Activated T-helper 2 cell treated with anti-CD3 and anti-CD28 coated beads, Interferon-gamma antibody, Interleukin-2, Interleukin-4, amounts not matched to agents 10 μg/mL and 5 μg/mL and 100 μg/mL, durations not matched to agents 14 hours and 24 hours and 36 hours (primary cell): ENCODE data around the gene PDCD1. TPM values are rescaled to one million over a fixed set of nuclear protein-coding genes. Genes with fewer than 3 reads are reported as not detected.

ENCODE experiments used
- DNase-seq: peaks from one replicate; pipeline ENCODE4 v3.0.0; 2021; ENCODE audit warnings: low spot score
- H3K27ac Mint-ChIP-seq: one replicate; pipeline ENCODE4 v1.8.0; 2021; ENCODE audit warnings: mixed read lengths
- H3K27me3 Mint-ChIP-seq: one replicate; pipeline ENCODE4 v1.8.0; 2021; ENCODE audit warnings: low read depth, mixed read lengths
- H3K36me3 Mint-ChIP-seq: one replicate; pipeline ENCODE4 v1.8.0; 2021; ENCODE audit warnings: low read depth, mixed read lengths
- H3K4me1 Mint-ChIP-seq: one replicate; pipeline ENCODE4 v1.8.0; 2021; ENCODE audit warnings: low read depth, mixed read lengths
- H3K4me3 Mint-ChIP-seq: one replicate; pipeline ENCODE4 v1.8.0; 2021; ENCODE audit warnings: low read depth, mild to moderate bottlenecking, moderate library complexity, mixed read lengths
- H3K9me3 Mint-ChIP-seq: one replicate; pipeline ENCODE4 v1.8.0; 2021; ENCODE audit warnings: mixed read lengths
- intact Hi-C: fragments of 100-400 bp; cut with micrococcal nuclease; formaldehyde crosslinking; loops from one replicate; pipeline ENCODE4 v1.15.1; 2023
- total RNA-seq: library from RNA; stranded (reverse); gene quantifications from 2 replicates; pipeline ENCODE4 v1.2.3, GENCODE V29; 2022

Gene PDCD1
- total RNA-seq, 1 donor from 2014 or later = 44.7 TPM

DNA sequence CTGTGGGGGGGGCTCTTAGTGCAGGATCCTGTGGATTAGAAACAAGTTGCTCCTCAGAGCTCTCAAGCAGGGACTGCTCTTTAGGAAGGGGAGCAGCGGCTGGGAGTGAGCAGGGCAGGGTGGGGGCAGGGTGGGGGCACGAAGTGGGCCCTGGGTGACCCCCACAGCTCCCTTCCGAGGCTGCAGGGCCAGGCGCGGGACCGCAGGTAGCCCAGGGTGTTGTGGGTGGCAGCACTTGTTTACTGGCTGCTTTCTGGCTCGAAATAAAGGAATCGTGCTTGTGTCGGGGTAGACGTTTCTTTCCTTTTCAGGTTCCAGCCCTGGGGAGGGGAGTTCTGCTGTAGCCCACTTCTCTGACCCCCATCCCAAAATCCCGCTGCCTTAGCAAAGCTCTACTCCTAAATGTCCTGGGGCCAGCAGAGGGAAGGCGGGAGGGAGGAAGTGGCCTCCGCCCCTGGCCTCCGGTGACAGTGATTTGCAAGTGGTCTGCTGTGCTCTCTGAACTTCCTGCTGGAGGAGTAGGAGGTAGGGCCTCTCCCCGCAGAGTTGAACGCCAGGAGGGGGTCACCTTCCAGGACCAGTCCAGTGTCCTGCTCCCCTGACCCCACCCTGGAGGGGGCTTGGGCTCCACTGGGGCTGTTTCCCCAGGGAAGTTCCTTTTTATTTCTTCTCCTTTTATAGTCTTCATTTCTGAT is 41.4 kb downstream of the PDCD1 start:
- Mint-ChIP-seq H3K4me3 (peak overlapping the region; percentile 26), H3K4me1 (peaks cover 7% of the 10 kb centered on the region), H3K9me3 (no peaks in the 10 kb centered on the region), H3K36me3 (no peaks in the 10 kb centered on the region), H3K27me3 (no peaks in the 10 kb centered on the region), H3K27ac (no peak overlapping the region)
- DNase-seq = peak; percentile 6
- intact Hi-C loops = no loop called here

DNA sequence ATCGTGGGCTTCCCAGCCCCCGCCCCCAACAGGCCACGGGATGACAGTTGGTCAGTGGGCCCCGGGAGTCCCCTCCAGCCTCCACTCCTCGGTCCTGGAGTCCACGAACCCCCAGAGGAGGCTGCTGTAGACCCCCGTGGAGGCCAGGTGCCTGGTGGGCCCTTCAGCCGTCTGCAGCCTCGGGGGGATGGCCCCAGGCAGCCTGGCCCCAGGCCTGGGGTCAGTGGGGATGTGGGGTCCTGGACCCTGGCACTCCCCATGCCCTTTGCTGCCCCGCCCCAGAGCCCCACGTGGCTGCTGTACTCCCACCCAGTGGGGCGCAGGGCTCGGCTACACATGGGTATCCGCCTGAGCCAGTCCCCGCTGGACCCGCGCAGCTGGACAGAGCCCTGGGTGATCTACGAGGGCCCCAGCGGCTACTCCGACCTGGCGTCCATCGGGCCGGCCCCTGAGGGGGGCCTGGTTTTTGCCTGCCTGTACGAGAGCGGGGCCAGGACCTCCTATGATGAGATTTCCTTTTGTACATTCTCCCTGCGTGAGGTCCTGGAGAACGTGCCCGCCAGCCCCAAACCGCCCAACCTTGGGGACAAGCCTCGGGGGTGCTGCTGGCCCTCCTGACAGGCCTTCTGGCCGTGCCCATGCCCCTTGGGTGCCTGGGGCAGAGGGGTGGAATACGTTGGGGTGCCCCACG is 42.1 kb downstream of the PDCD1 start:
- no peaks in the 10 kb centered on the region for H3K27me3 Mint-ChIP-seq
- no peaks in the 10 kb centered on the region for H3K9me3 Mint-ChIP-seq
- no peak overlapping the region for H3K27ac Mint-ChIP-seq
- no peaks in the 10 kb centered on the region for H3K36me3 Mint-ChIP-seq
- no peak overlapping the region for H3K4me3 Mint-ChIP-seq
- H3K4me1 Mint-ChIP-seq = peaks cover 7% of the 10 kb centered on the region
- intact Hi-C loops = no loop called here
- no peak for DNase-seq

DNA sequence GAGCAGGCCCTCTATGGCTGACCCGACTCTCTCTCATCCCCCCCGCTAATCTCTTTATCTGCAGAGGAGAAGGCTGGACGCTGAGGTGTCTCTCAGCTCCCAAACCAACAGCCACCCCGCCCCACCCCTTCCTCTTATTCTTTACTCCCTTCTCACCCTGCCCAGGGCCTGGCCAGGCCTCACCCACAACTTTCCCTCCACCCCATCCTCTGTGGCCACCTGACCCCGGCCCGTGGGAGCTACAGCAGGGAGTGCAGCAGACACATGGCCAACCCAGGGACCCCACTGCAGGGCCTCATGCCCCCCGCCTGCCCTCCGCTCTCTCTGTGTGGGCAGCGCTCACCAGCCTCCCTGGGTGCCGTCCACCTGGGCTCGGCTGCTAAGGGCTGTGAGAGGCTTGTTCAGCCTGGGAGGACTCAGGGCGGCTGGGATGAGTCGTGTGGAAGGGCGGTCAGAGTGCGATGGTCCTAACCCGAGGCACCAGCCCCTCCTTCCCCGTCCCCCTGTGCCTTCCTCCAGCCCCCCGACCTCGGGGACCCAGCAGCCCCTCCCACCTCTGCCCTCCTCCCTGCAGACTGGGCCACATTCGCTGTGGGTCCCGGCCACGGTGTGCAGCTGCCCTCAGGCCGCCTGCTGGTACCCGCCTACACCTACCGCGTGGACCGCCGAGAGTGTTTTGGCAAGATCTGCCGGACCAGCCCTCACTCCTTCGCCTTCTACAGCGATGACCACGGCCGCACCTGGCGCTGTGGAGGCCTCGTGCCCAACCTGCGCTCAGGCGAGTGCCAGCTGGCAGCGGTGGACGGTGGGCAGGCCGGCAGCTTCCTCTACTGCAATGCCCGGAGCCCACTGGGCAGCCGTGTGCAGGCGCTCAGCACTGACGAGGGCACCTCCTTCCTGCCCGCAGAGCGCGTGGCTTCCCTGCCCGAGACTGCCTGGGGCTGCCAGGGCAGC is 42.9 kb downstream of the PDCD1 start:
- Mint-ChIP-seq H3K4me3 (no peak overlapping the region), H3K27me3 (no peaks in the 10 kb centered on the region), H3K36me3 (no peaks in the 10 kb centered on the region), H3K4me1 (peaks cover 7% of the 10 kb centered on the region), H3K27ac (peak overlapping the region; percentile 27), H3K9me3 (no peaks in the 10 kb centered on the region)
- intact Hi-C loops = no loop called here
- DNase-seq = no peak

DNA sequence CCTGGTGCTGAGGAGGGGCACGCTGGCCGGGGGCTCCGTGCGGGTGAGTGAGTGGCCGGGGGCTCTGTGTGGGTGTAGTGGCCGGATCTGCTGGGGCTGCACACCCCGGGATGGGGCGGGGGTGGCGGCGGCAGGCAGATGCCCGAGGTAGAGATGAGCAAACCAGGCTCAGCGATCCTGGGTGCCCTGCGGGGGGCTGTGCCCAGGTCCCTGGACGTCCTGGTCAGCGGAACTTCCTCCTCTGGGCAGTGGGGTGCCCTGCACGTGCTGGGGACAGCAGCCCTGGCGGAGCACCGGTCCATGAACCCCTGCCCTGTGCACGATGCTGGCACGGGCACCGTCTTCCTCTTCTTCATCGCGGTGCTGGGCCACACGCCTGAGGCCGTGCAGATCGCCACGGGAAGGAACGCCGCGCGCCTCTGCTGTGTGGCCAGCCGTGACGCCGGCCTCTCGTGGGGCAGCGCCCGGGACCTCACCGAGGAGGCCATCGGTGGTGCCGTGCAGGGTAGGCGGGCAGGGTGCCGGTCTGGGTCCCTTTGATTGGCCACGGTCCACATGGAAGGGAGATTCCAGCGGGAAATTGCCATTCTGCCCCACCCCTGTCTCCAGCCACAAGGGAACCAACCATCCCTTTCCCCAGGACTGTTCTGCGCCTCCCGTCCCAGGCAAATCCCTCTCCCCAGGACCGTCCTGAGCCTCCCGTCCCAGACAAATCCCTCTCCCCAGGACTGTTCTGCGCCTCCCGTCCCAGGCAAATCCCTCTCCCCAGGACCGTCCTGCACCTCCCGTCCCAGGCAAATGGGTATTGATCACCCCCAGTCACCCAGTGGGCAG is 43.8 kb downstream of the PDCD1 start:
- no peak for DNase-seq
- Mint-ChIP-seq H3K27me3 (no peaks in the 10 kb centered on the region), H3K4me3 (no peak overlapping the region), H3K36me3 (no peaks in the 10 kb centered on the region), H3K9me3 (no peaks in the 10 kb centered on the region), H3K27ac (peak overlapping the region; percentile 27), H3K4me1 (peaks cover 7% of the 10 kb centered on the region)
- intact Hi-C loops = no loop called here

DNA sequence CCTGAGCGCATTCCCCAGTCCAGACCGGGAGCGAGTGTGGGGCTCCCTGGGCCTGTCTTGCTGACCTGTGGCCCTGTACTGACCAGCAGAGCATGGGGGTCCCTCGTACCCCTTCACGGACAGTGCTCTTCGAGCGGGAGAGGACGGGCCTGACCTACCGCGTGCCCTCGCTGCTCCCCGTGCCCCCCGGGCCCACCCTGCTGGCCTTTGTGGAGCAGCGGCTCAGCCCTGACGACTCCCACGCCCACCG is 44.4 kb downstream of the PDCD1 start:
- intact Hi-C loops = no loop called here
- no peaks in the 10 kb centered on the region for H3K36me3 Mint-ChIP-seq
- DNase-seq = no peak

DNA sequence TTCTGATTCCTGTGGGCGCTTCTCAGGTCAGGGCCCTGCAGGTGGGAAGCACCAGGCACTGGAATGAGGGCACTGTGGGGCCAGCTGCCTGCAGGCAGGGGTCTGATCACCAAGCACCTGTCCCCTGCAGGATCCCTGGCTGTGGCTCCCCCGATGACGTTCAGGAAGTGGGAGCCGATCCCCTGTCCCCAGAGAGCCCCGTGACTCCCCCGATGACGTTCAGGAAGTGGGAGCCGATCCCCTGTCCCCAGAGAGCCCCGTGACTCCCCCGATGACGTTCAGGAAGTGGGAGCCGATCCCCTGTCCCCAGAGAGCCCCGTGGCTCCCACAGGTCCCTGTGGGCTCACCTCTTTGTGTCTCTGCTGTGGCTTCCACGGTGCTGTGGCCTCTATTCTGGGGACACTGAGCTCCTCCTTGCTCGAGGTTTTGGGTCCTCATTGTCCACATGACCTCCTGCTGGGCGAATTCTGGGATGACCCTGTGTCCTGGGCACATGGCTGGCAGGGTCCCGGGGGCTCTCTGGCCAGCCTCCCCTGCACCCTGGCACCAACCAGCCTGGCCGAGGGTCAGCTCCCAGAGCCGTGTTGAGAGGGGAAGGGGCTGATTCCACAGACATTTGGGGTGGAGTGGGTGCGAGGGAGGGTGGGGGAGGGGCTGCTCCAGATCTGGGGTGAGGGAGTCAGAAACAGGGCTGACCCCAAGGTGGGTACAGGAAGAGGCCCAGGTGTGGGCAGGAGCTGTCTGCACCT is 44.9 kb downstream of the PDCD1 start:
- H3K4me3 Mint-ChIP-seq = no peak overlapping the region
- intact Hi-C loops = loop anchor here (2.0 kb wide), 1 partner anchor 17 kb away; no protein-coding TSS in a partner anchor
- DNase-seq = no peak

More for the DNA sequence above, 44.4 kb downstream of the PDCD1 start:
- Mint-ChIP-seq H3K27me3 (no peaks in the 10 kb centered on the region), H3K4me3 (no peak overlapping the region), H3K4me1 (peaks cover 7% of the 10 kb centered on the region), H3K9me3 (no peaks in the 10 kb centered on the region), H3K27ac (no peak overlapping the region)

DNA sequence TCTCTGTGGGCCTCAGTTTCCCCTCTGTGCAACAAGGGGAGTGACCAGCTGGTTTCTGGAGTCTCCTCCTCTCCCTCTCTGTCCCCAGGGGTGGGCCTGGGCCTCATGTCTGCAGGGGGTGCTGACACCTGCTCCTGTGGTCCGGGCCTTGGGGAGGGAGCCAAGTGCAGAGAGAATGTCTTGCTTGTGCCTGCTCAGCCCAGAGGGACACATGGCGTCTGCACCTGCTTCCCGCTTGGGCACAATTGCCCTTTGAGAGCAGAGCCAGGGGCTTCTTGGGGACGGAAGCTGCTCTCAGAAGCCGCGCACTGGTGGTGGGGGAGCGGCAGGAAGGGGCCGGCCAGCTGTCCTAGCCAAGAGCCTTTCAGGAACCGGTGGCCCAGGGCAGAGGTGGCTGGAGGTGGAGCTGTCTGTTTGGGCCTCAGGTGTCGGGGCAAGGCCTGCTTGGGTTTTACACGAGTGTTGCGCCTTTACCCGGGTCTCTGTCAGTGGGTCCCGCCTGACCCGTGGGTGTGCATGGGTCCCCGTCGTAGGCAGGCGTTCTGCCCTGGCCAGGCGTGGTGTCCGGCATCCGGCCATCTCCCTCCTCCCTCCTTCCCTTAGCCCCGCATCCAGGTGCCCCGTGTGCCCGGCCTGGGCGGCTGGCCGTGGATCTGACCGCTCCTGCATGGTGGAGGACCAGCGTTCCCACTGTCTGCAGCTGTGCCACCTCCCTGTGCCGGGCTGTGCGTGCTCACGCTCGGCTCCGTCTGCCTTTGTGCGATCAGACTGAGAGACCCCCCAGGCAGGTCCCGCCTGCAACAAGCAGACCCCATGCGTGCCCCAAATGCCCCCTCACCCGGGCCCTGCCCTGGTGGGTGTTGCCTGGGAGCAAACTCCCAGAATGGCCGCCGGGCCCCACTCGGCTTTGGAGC is 45.7 kb downstream of the PDCD1 start:
- Mint-ChIP-seq H3K4me1 (peaks cover 7% of the 10 kb centered on the region), H3K9me3 (no peaks in the 10 kb centered on the region), H3K27me3 (no peaks in the 10 kb centered on the region), H3K4me3 (no peak overlapping the region), H3K27ac (no peak overlapping the region), H3K36me3 (no peaks in the 10 kb centered on the region)
- intact Hi-C loops = loop anchor here (2.0 kb wide), 1 partner anchor 16 kb away; no protein-coding TSS in a partner anchor
- DNase-seq = no peak

More for the DNA sequence above, 44.9 kb downstream of the PDCD1 start:
- Mint-ChIP-seq H3K27me3 (no peaks in the 10 kb centered on the region), H3K27ac (peak overlapping the region; percentile 52), H3K4me1 (peaks cover 7% of the 10 kb centered on the region), H3K36me3 (no peaks in the 10 kb centered on the region), H3K9me3 (no peaks in the 10 kb centered on the region)

DNA sequence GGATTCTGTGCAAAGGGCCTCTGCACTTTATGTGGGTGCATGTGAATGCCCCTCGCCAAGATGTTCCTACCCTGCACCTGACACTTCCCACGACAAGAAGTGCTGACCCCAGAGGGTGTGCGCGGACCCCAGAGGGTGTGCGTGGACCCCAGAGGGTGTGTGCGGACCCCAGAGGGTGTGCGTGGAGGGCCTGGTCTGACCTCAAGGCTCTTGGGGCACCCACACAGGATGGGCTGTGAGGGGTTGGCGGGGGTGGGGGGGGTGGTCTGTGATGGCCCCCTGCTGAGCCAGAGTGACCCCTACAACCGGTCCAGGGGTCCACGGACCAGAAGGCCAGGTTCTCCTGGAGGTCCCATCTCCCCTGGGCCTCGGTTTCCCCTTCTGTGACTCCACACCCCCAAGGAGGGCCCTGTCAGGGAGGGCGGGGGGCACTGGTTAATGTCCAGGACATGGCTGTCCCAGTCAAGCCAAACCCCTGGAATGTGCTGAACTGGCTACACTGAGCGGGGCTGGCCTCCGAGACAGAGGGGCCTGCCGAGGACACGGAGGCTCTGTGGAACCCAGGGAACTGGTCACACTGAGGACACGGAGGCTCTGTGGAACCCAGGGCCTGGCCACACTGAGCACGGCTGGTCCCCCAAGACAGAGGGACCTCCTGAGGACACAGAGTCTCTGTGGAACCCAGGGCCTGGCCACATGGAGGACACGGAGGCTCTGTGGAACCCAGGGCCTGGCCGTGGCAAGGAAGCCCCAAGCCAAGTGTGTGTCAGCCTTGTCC is 46.6 kb downstream of the PDCD1 start:
- H3K4me1 Mint-ChIP-seq = peaks cover 2% of the 10 kb centered on the region
- intact Hi-C loops = loop anchor here (2.0 kb wide), 1 partner anchor 15 kb away; no protein-coding TSS in a partner anchor
- no peak overlapping the region for H3K27ac Mint-ChIP-seq
- H3K9me3 Mint-ChIP-seq = no peaks in the 10 kb centered on the region
- no peaks in the 10 kb centered on the region for H3K27me3 Mint-ChIP-seq
- no peak for DNase-seq
- H3K36me3 Mint-ChIP-seq = no peaks in the 10 kb centered on the region
- H3K4me3 Mint-ChIP-seq = no peak overlapping the region

DNA sequence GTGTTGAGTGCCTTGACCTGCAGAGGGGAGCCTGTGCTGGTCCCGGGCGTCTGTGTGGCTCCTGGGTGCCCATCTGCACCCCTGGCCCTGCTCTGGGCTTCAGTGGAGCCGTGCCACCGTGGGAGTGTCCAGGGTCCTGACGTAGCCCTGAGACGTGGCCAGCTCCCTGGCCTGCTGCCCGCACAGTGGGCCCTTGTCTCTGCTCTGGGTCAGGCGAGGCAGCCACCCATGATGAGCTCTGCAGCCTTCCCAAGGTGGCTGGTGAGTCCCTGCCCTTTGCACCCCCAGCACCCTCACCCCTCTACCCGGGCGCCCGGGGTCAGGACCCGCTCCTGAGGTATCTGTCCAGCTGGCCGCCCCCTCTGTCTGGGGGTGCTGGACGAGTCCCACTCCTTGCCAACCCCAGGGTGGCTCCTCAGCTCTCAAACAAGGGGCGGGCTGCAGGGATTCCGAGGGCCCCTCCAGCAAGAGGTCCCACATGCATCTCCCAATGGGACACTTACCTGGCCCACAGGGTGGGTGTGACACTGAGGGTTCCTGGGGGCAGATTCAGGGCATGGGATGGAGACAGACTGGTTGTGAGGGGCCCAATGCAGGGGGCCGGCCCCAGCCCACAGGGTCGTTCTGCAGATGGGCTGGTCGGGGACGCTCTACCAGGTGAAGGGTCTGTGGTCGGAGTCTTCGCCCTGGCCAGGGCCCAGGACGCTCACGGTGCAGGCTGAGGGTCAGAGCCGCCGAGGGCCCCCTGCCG is 47.3 kb downstream of the PDCD1 start:
- no peak for DNase-seq
- H3K36me3 Mint-ChIP-seq = no peaks in the 10 kb centered on the region
- H3K4me3 Mint-ChIP-seq = no peak overlapping the region
- intact Hi-C loops = no loop called here
- no peaks in the 10 kb centered on the region for H3K27me3 Mint-ChIP-seq
- H3K27ac Mint-ChIP-seq = no peak overlapping the region
- H3K4me1 Mint-ChIP-seq = peaks cover 2% of the 10 kb centered on the region
- H3K9me3 Mint-ChIP-seq = no peaks in the 10 kb centered on the region
